Activated CD8-positive, alpha-beta memory T cell treated with anti-CD3 and anti-CD28 coated beads, Interleukin-2, amount 10 ng/mL, durations not matched to agents 7 days and 5 days (primary cell): ENCODE results near the gene KCNQ5. TPM values are rescaled to one million over a fixed set of nuclear protein-coding genes. Genes with fewer than 3 reads are reported as not detected.
A peak's percentile ranks its signal among the peaks of the same experiment; 100 is the strongest.

Experiments
- ATAC-seq: fragments of 150-1000 bp; cut with Tn5 transposase; one replicate; pipeline ENCODE4 v1.10.0; 2021; ENCODE audit warnings: moderate library complexity
- CTCF ChIA-PET: fragments of 350-600 bp; sonication (Branson Sonifier 250); formaldehyde crosslinking; loops from one replicate; lab custom pipeline; 2021; ENCODE audit warnings: antibody characterized with exemption; lab: Charles Lee
- DNase-seq: peaks from one replicate; pipeline ENCODE4 v3.0.0-alpha.2; 2020
- H3K27ac Mint-ChIP-seq: one replicate; pipeline ENCODE4 v1.8.0; 2021; ENCODE audit warnings: mild to moderate bottlenecking, mixed read lengths
- H3K27me3 Mint-ChIP-seq: one replicate; pipeline ENCODE4 v1.8.0; 2021; ENCODE audit warnings: mixed read lengths
- H3K36me3 Mint-ChIP-seq: one replicate; pipeline ENCODE4 v1.8.0; 2021; ENCODE audit warnings: mild to moderate bottlenecking, mixed read lengths
- H3K4me1 Mint-ChIP-seq: one replicate; pipeline ENCODE4 v1.8.0; 2021; ENCODE audit warnings: mixed read lengths
- H3K4me3 Mint-ChIP-seq: one replicate; pipeline ENCODE4 v1.8.0; 2021; ENCODE audit warnings: mild to moderate bottlenecking, moderate library complexity, mixed read lengths
- H3K9me3 Mint-ChIP-seq: one replicate; pipeline ENCODE4 v1.8.0; 2022; ENCODE audit warnings: low read depth, mixed read lengths
- total RNA-seq, 2 experiments: library from RNA; stranded (reverse); gene quantifications; one replicate each; pipeline ENCODE4 v1.2.3, GENCODE V29; 2021

Gene KCNQ5
- total RNA-seq, 2 experiments from 2014 or later: 7.2 to 7.8 TPM

GRCh38 chr6:72704979-72705378, 83.1 kb downstream of the KCNQ5 start:
- H3K36me3 Mint-ChIP-seq: no peaks in the 10 kb centered on the region

GRCh38 chr6:72709431-72709830, 87.6 kb downstream of the KCNQ5 start:
- CTCF ChIA-PET: no interaction called here

More at GRCh38 chr6:72704979-72705378, 83.1 kb downstream of the KCNQ5 start:
- H3K4me3 Mint-ChIP-seq: no peak overlapping the region
- no peaks in the 10 kb centered on the region for H3K4me1 Mint-ChIP-seq
- H3K9me3 Mint-ChIP-seq: no peaks in the 10 kb centered on the region
- H3K27me3 Mint-ChIP-seq: no peaks in the 10 kb centered on the region
- no peak for ATAC-seq
- CTCF ChIA-PET: no interaction called here
- no peak for DNase-seq
- no peak overlapping the region for H3K27ac Mint-ChIP-seq

GRCh38 chr6:72711731-72712130, 89.9 kb downstream of the KCNQ5 start:
- Mint-ChIP-seq H3K27ac (no peak overlapping the region), H3K4me1 (no peaks in the 10 kb centered on the region), H3K27me3 (no peaks in the 10 kb centered on the region), H3K4me3 (no peak overlapping the region), H3K9me3 (no peaks in the 10 kb centered on the region), H3K36me3 (peaks cover 4% of the 10 kb centered on the region)
- no peak for DNase-seq
- CTCF ChIA-PET: no interaction called here
- no peak for ATAC-seq

More at GRCh38 chr6:72709431-72709830, 87.6 kb downstream of the KCNQ5 start:
- Mint-ChIP-seq H3K4me1 (no peaks in the 10 kb centered on the region), H3K9me3 (no peaks in the 10 kb centered on the region), H3K4me3 (no peak overlapping the region), H3K27ac (no peak overlapping the region), H3K27me3 (no peaks in the 10 kb centered on the region), H3K36me3 (peaks cover 4% of the 10 kb centered on the region)
- DNase-seq: no peak
- no peak for ATAC-seq

GRCh38 chr6:72712910-72713309, 91.0 kb downstream of the KCNQ5 start:
- H3K9me3 Mint-ChIP-seq: no peaks in the 10 kb centered on the region
- no peaks in the 10 kb centered on the region for H3K27me3 Mint-ChIP-seq
- no peak overlapping the region for H3K4me3 Mint-ChIP-seq
- H3K4me1 Mint-ChIP-seq: no peaks in the 10 kb centered on the region
- H3K27ac Mint-ChIP-seq: no peak overlapping the region
- CTCF ChIA-PET: no interaction called here
- H3K36me3 Mint-ChIP-seq: peaks cover 4% of the 10 kb centered on the region
- DNase-seq (no peak), ATAC-seq (no peak)

GRCh38 chr6:72715119-72715518, 93.3 kb downstream of the KCNQ5 start:
- no peak for ATAC-seq
- Mint-ChIP-seq H3K4me3 (no peak overlapping the region), H3K36me3 (peaks cover 4% of the 10 kb centered on the region), H3K27ac (no peak overlapping the region), H3K27me3 (no peaks in the 10 kb centered on the region), H3K9me3 (no peaks in the 10 kb centered on the region), H3K4me1 (no peaks in the 10 kb centered on the region)
- DNase-seq: no peak
- CTCF ChIA-PET: no interaction called here

- no peaks in the 10 kb centered on the region for H3K4me1 Mint-ChIP-seq
- peaks cover 2% of the 10 kb centered on the region for H3K36me3 Mint-ChIP-seq
- H3K4me3 Mint-ChIP-seq: no peak overlapping the region
- ATAC-seq (no peak), DNase-seq (no peak)
- H3K9me3 Mint-ChIP-seq: no peaks in the 10 kb centered on the region
- no peaks in the 10 kb centered on the region for H3K27me3 Mint-ChIP-seq
- CTCF ChIA-PET: no interaction called here
- H3K27ac Mint-ChIP-seq: no peak overlapping the region
These were observed 95.1 kb downstream of the KCNQ5 start for GRCh38 chr6:72716916-72717315.

GRCh38 chr6:72720464-72720863, 98.6 kb downstream of the KCNQ5 start:
- CTCF ChIA-PET: no interaction called here
- no peaks in the 10 kb centered on the region for H3K4me1 Mint-ChIP-seq
- peaks cover 5% of the 10 kb centered on the region for H3K36me3 Mint-ChIP-seq
- H3K27ac Mint-ChIP-seq: no peak overlapping the region
- DNase-seq (no peak), ATAC-seq (no peak)
- H3K9me3 Mint-ChIP-seq: no peaks in the 10 kb centered on the region
- H3K27me3 Mint-ChIP-seq: no peaks in the 10 kb centered on the region
- no peak overlapping the region for H3K4me3 Mint-ChIP-seq

- Mint-ChIP-seq H3K9me3 (no peaks in the 10 kb centered on the region), H3K27me3 (no peaks in the 10 kb centered on the region), H3K27ac (no peak overlapping the region), H3K4me3 (no peak overlapping the region), H3K4me1 (no peaks in the 10 kb centered on the region), H3K36me3 (peaks cover 5% of the 10 kb centered on the region)
- ATAC-seq (no peak), DNase-seq (no peak)
- CTCF ChIA-PET: no interaction called here
These were observed 99.5 kb downstream of the KCNQ5 start for GRCh38 chr6:72721346-72721745.

GRCh38 chr6:72724545-72724944, 102.7 kb downstream of the KCNQ5 start:
- peaks cover 9% of the 10 kb centered on the region for H3K36me3 Mint-ChIP-seq
- H3K4me3 Mint-ChIP-seq: no peak overlapping the region
- H3K9me3 Mint-ChIP-seq: no peaks in the 10 kb centered on the region
- DNase-seq (no peak), ATAC-seq (no peak)
- CTCF ChIA-PET: no interaction called here
- H3K27me3 Mint-ChIP-seq: no peaks in the 10 kb centered on the region
- H3K27ac Mint-ChIP-seq: no peak overlapping the region
- no peaks in the 10 kb centered on the region for H3K4me1 Mint-ChIP-seq

- no peaks in the 10 kb centered on the region for H3K4me1 Mint-ChIP-seq
- CTCF ChIA-PET: no interaction called here
- ATAC-seq (no peak), DNase-seq (no peak)
- no peaks in the 10 kb centered on the region for H3K9me3 Mint-ChIP-seq
- no peak overlapping the region for H3K4me3 Mint-ChIP-seq
- no peak overlapping the region for H3K27ac Mint-ChIP-seq
- peaks cover 6% of the 10 kb centered on the region for H3K36me3 Mint-ChIP-seq
- no peaks in the 10 kb centered on the region for H3K27me3 Mint-ChIP-seq
These were observed 107.0 kb downstream of the KCNQ5 start for GRCh38 chr6:72728706-72729343.

GRCh38 chr6:72733045-72733444, 111.2 kb downstream of the KCNQ5 start:
- no peak overlapping the region for H3K27ac Mint-ChIP-seq
- peaks cover 12% of the 10 kb centered on the region for H3K36me3 Mint-ChIP-seq
- H3K27me3 Mint-ChIP-seq: no peaks in the 10 kb centered on the region
- H3K4me1 Mint-ChIP-seq: no peaks in the 10 kb centered on the region
- CTCF ChIA-PET: no interaction called here
- no peaks in the 10 kb centered on the region for H3K9me3 Mint-ChIP-seq
- ATAC-seq (no peak), DNase-seq (no peak)
- no peak overlapping the region for H3K4me3 Mint-ChIP-seq

- ATAC-seq (no peak), DNase-seq (no peak)
- CTCF ChIA-PET: no interaction called here
- Mint-ChIP-seq H3K36me3 (peaks cover 8% of the 10 kb centered on the region), H3K4me3 (no peak overlapping the region), H3K27ac (no peak overlapping the region), H3K27me3 (no peaks in the 10 kb centered on the region), H3K9me3 (peaks cover 3% of the 10 kb centered on the region), H3K4me1 (peaks cover 32% of the 10 kb centered on the region)
These were observed 116.2 kb downstream of the KCNQ5 start for GRCh38 chr6:72738091-72738490.

- no peaks in the 10 kb centered on the region for H3K27me3 Mint-ChIP-seq
- DNase-seq (no peak), ATAC-seq (peak; percentile 52)
- H3K27ac Mint-ChIP-seq: peak overlapping the region; percentile 61
- H3K9me3 Mint-ChIP-seq: peaks cover 3% of the 10 kb centered on the region
- H3K4me3 Mint-ChIP-seq: no peak overlapping the region
- peaks cover 32% of the 10 kb centered on the region for H3K4me1 Mint-ChIP-seq
- peaks cover 8% of the 10 kb centered on the region for H3K36me3 Mint-ChIP-seq
- CTCF ChIA-PET: no interaction called here
These were observed 117.5 kb downstream of the KCNQ5 start for GRCh38 chr6:72739368-72739779.

- H3K4me1 Mint-ChIP-seq: peaks cover 32% of the 10 kb centered on the region
These were observed 118.3 kb downstream of the KCNQ5 start for GRCh38 chr6:72740135-72740534.

More at GRCh38 chr6:72740135-72740534, 118.3 kb downstream of the KCNQ5 start:
- ATAC-seq (peak; percentile 67), DNase-seq (peak; percentile 43)
- H3K36me3 Mint-ChIP-seq: peaks cover 8% of the 10 kb centered on the region
- no peaks in the 10 kb centered on the region for H3K27me3 Mint-ChIP-seq
- H3K4me3 Mint-ChIP-seq: peak overlapping the region; percentile 22
- CTCF ChIA-PET: no interaction called here
- H3K9me3 Mint-ChIP-seq: peaks cover 3% of the 10 kb centered on the region
- peak overlapping the region; percentile 55 for H3K27ac Mint-ChIP-seq
